ENCODE results near the gene BPIFB6.

Gene BPIFB6

DNA sequence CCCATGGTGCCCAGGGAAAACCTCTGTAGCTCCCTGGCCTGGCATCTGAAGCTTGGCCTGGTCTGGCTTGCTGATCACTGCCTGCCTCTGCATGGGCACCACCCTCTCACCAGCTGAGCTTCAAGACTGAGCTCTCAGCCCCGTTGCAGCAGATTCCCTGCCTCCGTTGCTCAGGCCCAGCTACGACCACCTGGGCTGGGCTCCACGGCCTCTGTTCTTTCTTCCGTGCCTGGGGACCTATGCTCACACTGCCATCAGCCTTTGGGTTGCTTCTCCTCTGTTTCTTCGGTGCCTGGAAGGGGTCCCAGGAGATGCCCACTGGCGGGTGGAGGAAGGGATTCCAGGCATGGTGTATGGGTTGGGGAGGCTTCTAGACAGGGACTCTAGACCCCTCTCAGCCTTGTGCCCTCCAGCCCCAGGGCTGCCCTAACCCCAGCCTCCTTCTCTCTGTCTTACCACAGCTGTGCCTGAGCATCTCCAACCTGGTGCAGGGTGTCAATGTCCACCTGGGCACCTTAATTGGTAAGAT is 14.8 kb upstream of the BPIFB6 start:
- no peak for DNase-seq

DNA sequence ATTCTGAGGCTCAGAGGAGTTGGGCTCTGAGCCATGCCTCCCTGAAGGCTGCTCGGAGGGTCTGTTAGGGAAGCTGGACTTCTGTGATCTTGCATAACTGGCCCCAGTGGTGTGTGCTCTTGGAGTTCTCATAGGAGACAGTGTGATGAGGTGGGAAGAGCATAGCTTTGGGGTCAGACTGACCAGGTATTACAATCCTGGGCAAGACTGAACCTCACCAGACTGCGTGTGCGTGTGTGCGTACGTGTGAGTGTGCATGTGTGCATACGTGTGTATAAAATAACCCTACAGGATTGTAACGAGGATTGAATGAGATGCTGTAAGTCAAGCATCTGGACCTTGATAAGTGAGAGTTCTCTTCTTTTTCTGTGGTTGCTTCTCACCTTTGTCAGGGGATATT is 13.9 kb upstream of the BPIFB6 start:
- no peak for DNase-seq

GRCh38 chr20:33018169-33018931 is 13.1 kb upstream of the BPIFB6 start:
- no peak for DNase-seq

GRCh38 chr20:33019465-33020277 is 11.8 kb upstream of the BPIFB6 start:
- DNase-seq: no peak

- no peak for DNase-seq
These were observed 10.9 kb upstream of the BPIFB6 start for GRCh38 chr20:33020278-33021161.

DNA sequence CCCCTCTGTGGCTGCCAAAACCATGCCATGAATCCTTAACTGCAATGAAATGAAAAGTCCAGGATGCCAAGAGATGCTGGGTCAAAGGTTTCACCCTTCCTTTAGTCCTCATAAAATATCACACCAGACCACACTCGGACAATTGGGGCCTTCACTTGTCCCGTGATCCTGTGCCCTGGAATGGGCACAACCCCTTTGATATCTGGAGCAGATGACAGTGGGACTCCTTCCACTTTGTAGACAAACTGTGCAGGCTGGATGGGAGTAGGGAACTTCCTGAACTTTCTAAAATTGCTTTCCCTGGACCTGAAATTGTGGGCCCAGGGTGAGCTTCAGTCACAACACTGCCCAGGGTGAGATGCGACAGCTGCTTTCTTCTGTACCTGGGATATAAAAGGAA is 9.6 kb upstream of the BPIFB6 start:
- DNase-seq: no peak

DNA sequence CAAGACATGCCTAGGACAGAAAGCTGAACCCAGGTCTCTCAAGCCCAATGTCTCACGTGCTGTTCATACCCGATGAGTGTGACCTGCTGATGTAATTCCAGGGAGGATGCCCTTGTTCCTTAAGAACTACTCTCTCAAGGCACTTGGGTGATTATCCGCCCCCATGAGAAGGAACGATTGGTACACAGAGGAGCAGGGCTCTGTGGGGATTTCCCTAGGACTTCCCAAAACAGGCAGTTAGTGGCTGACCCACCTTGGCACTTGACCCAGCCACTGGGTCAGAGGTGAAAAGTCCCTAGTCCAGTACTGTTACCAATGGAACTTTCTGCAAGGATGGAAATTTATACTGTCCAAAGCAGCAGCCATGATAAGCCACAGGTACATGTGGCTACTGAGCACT is 9.2 kb upstream of the BPIFB6 start:
- DNase-seq: no peak

DNA sequence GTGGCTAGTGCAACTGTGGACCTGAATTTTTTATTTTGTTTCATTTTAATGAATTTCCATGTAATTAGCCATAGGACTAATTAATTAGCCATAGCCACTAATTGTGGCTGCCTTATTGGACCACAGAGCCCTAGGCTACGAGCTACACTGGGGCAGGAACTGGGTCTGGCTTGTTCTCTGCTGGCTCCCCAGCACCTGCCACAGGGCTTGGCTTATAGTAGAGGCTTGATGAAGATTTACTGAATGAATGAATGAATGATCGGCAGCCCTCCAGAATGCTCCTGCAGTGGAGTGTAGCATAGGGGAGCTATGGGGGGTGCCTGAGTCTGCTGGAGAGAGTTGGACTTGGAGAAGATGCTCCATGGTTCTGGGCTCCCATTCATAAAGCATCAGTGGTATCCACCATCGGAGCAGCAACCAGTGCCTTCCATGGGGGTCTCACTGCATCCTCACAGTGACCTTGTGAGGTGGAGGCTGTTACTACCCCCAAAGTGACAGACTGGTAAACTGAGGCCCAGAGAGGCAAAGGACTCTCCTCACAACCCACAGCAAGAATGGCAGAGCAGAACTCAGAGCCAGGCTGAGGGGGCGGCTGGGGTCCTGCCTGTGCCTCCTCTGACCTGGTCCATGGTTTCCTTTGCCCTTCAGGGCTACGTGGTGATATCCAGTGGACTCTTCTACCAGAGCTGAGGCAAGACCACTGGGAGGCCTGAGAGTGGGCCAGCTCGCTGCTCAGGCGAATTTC is 8.6 kb upstream of the BPIFB6 start:
- DNase-seq: no peak

- no peak for DNase-seq
These were observed 7.8 kb upstream of the BPIFB6 start for GRCh38 chr20:33023439-33024242.

- no peak for DNase-seq
These were observed 7.2 kb upstream of the BPIFB6 start for GRCh38 chr20:33024243-33024560.

GRCh38 chr20:33024609-33025317 is 6.7 kb upstream of the BPIFB6 start:
- DNase-seq: no peak

GRCh38 chr20:33025318-33025876 is 6.1 kb upstream of the BPIFB6 start:
- no peak for DNase-seq

- no peak for DNase-seq
These were observed 5.2 kb upstream of the BPIFB6 start for GRCh38 chr20:33026072-33026778.

- DNase-seq: no peak
These were observed 4.4 kb upstream of the BPIFB6 start for GRCh38 chr20:33026779-33027759.

DNA sequence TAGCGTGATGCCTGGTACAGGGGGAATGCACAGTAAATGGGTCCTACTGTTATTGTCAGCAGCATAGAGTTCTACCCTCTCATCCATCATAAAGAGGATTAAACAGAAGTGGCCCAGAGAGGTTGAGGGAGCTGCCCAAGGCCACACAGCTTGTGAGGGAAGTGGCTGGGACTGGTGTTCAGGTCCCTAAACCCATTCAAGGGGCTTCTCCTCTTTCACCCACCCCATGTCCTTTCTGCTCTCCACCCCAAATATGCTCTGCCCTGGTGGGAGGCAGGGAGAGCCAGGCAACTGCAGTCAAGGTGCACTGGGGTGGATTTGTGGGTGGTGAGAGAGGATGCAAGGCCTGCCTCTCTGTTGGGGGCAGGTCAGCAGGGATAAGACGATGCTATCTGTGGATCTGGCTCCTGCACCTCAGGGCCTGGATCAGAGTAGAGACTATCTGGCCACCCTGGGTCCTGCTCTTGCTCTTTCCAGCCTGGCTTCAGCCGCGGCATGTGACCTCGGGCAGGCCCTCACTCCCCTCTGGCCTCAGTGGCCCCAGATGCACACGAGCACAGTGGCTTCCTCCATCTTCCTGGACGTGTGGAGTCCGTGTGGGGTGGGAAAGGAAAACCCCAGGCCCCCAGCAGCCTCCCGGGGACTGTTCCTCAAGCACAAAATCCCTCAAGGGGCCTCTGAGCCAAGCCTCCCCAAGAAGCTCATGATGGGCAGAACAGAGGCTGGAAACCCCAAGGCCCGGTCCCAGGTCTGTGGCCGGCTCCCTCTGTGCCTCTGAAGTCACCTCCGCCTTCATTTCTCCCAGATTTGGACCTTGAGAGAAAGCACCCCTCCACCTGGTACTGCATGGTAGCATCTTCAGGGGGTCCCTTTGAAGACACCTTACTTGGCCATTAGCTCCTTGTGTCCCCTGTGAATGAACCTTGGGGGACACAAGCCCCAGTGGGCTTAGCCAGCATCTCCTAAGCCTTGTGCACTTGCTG is 3.4 kb upstream of the BPIFB6 start:
- no peak for DNase-seq

- DNase-seq: no peak
These were observed 2.6 kb upstream of the BPIFB6 start for GRCh38 chr20:33028875-33029274.

DNA sequence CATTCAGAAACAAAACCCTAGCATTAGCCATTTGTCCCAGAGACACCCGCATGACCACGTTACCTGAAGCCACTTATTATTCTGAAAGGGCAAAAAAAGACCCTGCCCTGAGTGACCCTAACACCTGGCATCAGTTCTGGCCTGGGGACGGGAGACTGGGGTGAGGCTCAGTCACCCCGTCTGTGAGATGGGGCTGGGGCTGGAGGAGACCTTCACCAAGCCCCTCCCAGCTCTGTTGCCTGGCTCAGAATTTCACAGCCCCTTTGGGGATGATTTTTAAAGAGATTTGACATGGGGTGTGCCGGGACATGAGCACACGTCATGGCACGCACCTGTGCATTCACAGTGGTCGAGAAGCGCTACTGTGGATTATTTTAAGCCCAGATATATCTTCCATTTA is 1.4 kb upstream of the BPIFB6 start:
- DNase-seq: no peak

All from femur (tissue), 1 donor.